NCI-H526 treated with DMSO at 0.1 percent for 48 hours (cell line): ENCODE data around the gene TEX13A.

Experiments used
- DNase-seq: peaks from one replicate; lab custom pipeline; 2025; lab: John Stamatoyannopoulos, UW

The TEX13A gene

DNA sequence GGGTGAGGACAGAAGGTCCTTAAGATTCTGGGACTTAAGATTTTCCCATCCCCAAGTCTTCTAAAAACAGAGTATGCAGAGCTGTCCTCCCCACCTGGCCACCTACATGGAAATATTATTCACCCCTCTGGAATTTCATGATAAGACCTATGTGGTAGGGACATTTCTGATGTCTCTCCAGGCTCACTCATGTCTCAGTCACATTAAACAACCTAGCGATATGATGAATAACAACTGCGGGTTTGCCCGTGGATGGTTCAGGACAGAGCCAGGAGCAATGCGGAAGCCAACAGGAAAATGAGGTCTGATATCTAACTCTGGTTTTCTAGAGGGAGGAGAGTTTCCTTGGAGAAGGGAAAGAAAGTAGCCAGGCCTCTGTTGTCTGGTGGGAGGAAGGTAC is 47.4 kb downstream of the TEX13A start:
- no peak for DNase-seq
